Activated naive CD4-positive, alpha-beta T cell treated with anti-CD3 and anti-CD28 coated beads, Interleukin-2, amount 10 ng/mL, durations not matched to agents 7 days and 5 days (primary cell): ENCODE data around the gene NUDT16.

ENCODE experiments used
- CTCF ChIA-PET: fragments of 350-600 bp; sonication (Branson Sonifier 250); formaldehyde crosslinking; loops from one replicate; lab custom pipeline; 2021; ENCODE audit warnings: antibody characterized with exemption; lab: Charles Lee
- DNase-seq: peaks from one replicate; pipeline ENCODE4 v3.0.0-alpha.2; 2020
- H3K27ac Mint-ChIP-seq: one replicate; pipeline ENCODE4 v1.8.0; 2021; ENCODE audit warnings: mild to moderate bottlenecking, moderate library complexity, mixed read lengths
- H3K27me3 Mint-ChIP-seq: one replicate; pipeline ENCODE4 v1.8.0; 2021; ENCODE audit warnings: mild to moderate bottlenecking, mixed read lengths
- H3K36me3 Mint-ChIP-seq: one replicate; pipeline ENCODE4 v1.8.0; 2021; ENCODE audit warnings: mixed read lengths
- H3K4me1 Mint-ChIP-seq: one replicate; pipeline ENCODE4 v1.8.0; 2021; ENCODE audit warnings: mixed read lengths
- H3K4me3 Mint-ChIP-seq: one replicate; pipeline ENCODE4 v1.8.0; 2021; ENCODE audit warnings: mild to moderate bottlenecking, moderate library complexity, mixed read lengths
- H3K9me3 Mint-ChIP-seq: one replicate; pipeline ENCODE4 v1.8.0; 2021; ENCODE audit warnings: mixed read lengths

NUDT16 gene

GRCh38 chr3:131396170-131396569 is 14.6 kb downstream of the NUDT16 start:
- Mint-ChIP-seq H3K27me3 (no peaks in the 10 kb centered on the region), H3K27ac (no peak overlapping the region), H3K36me3 (no peaks in the 10 kb centered on the region), H3K4me3 (no peak overlapping the region), H3K4me1 (no peaks in the 10 kb centered on the region), H3K9me3 (no peaks in the 10 kb centered on the region)
- CTCF ChIA-PET = interaction anchor here (0.6 kb wide), 1 partner anchor 102 kb away, joined by 3 read pairs; no protein-coding TSS in a partner anchor
- DNase-seq = no peak

GRCh38 chr3:131397889-131398288 is 16.3 kb downstream of the NUDT16 start:
- no peak for DNase-seq
- no peaks in the 10 kb centered on the region for H3K9me3 Mint-ChIP-seq
- no peaks in the 10 kb centered on the region for H3K4me1 Mint-ChIP-seq
- H3K36me3 Mint-ChIP-seq = no peaks in the 10 kb centered on the region
- CTCF ChIA-PET = interaction anchor here (1.2 kb wide), 1 partner anchor 12 kb away, joined by 4 read pairs; no protein-coding TSS in a partner anchor
- no peak overlapping the region for H3K4me3 Mint-ChIP-seq
- no peaks in the 10 kb centered on the region for H3K27me3 Mint-ChIP-seq
- no peak overlapping the region for H3K27ac Mint-ChIP-seq

GRCh38 chr3:131401978-131402377 is 20.4 kb downstream of the NUDT16 start:
- no peaks in the 10 kb centered on the region for H3K9me3 Mint-ChIP-seq
- no peak for DNase-seq
- H3K27me3 Mint-ChIP-seq = no peaks in the 10 kb centered on the region
- no peaks in the 10 kb centered on the region for H3K36me3 Mint-ChIP-seq
- H3K4me1 Mint-ChIP-seq = no peaks in the 10 kb centered on the region
- no peak overlapping the region for H3K27ac Mint-ChIP-seq
- CTCF ChIA-PET = no interaction called here
- H3K4me3 Mint-ChIP-seq = no peak overlapping the region

- no peak overlapping the region for H3K27ac Mint-ChIP-seq
- no peak for DNase-seq
- no peaks in the 10 kb centered on the region for H3K4me1 Mint-ChIP-seq
- no peaks in the 10 kb centered on the region for H3K9me3 Mint-ChIP-seq
- CTCF ChIA-PET = interaction anchor here (0.8 kb wide), 1 partner anchor 20 kb away, joined by 3 read pairs; no protein-coding TSS in a partner anchor
- H3K27me3 Mint-ChIP-seq = no peaks in the 10 kb centered on the region
- H3K4me3 Mint-ChIP-seq = no peak overlapping the region
- H3K36me3 Mint-ChIP-seq = no peaks in the 10 kb centered on the region
Observed at GRCh38 chr3:131402391-131403039, 20.9 kb downstream of the NUDT16 start.

GRCh38 chr3:131403216-131403895 is 21.8 kb downstream of the NUDT16 start:
- H3K4me3 Mint-ChIP-seq = no peak overlapping the region
- no peak for DNase-seq
- H3K4me1 Mint-ChIP-seq = no peaks in the 10 kb centered on the region
- no peaks in the 10 kb centered on the region for H3K27me3 Mint-ChIP-seq
- H3K36me3 Mint-ChIP-seq = no peaks in the 10 kb centered on the region
- CTCF ChIA-PET = interaction anchor here (0.8 kb wide), 1 partner anchor 20 kb away, joined by 3 read pairs; no protein-coding TSS in a partner anchor
- H3K27ac Mint-ChIP-seq = no peak overlapping the region
- H3K9me3 Mint-ChIP-seq = no peaks in the 10 kb centered on the region

DNA sequence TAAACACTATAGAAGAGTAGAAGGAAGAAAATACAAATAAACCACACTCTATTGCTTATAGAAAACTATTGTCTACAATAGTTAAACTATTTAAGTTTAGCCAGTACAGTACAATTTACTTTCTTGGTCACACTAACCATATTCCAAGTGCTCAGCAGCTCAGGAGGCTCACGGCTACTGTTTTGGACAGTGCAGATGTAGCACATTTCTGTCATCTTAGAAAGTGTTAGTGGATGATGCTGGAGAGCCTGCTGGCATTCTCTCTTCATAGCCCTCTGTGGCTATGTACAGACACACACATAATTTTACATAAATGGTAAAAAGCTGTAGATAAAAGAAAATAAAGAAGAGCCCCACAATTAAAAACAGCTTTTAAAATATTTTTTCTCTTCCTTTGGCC is 23.8 kb downstream of the NUDT16 start:
- no peaks in the 10 kb centered on the region for H3K27me3 Mint-ChIP-seq
- no peak for DNase-seq
- no peaks in the 10 kb centered on the region for H3K4me1 Mint-ChIP-seq
- no peak overlapping the region for H3K4me3 Mint-ChIP-seq
- H3K9me3 Mint-ChIP-seq = no peaks in the 10 kb centered on the region
- no peaks in the 10 kb centered on the region for H3K36me3 Mint-ChIP-seq
- CTCF ChIA-PET = no interaction called here
- no peak overlapping the region for H3K27ac Mint-ChIP-seq

DNA sequence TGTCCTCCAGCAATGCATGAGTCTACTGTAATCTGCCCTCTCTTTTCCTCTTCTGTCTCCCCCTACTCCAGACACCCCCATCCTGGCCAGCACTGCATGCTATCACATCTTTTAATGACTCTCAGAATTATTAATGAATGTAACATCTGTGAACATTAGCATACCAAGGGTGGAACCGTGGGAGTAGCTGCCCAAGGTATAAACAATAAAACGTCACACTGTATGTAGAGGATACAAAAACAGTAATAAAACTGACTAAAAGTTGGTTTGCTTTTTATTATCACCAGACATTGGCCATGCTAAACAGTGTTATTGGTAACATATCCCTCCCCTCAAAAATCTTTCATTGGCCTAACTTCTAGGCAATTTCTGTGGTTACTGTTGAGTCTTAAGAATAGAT is 24.7 kb downstream of the NUDT16 start:
- no peaks in the 10 kb centered on the region for H3K27me3 Mint-ChIP-seq
- CTCF ChIA-PET = no interaction called here
- no peak overlapping the region for H3K4me3 Mint-ChIP-seq

DNA sequence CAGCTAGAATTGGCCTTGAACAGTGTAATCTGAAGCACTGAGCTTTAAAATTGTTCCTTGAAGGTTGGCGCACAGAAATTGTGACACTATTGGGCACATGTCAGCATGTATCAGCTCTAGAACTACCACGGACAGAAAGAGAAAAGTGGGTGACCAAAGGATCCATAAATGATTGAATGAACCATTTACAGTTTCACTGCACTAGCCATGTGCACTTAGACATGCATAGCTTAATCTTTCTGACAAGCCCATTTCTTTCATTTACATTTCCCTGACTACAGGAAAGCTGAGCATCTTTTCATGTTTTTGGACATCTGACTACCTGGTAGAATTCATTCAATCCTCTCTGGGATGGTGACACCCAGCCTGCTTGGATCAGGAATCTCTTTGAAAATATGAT is 36.2 kb downstream of the NUDT16 start:
- Mint-ChIP-seq H3K4me1 (no peaks in the 10 kb centered on the region), H3K27ac (no peak overlapping the region), H3K27me3 (peaks cover 4% of the 10 kb centered on the region), H3K36me3 (no peaks in the 10 kb centered on the region), H3K4me3 (no peak overlapping the region), H3K9me3 (peaks cover 5% of the 10 kb centered on the region)
- CTCF ChIA-PET = no interaction called here
- DNase-seq = no peak

More for the DNA sequence above, 24.7 kb downstream of the NUDT16 start:
- DNase-seq = no peak
- H3K4me1 Mint-ChIP-seq = no peaks in the 10 kb centered on the region
- H3K27ac Mint-ChIP-seq = no peak overlapping the region
- H3K9me3 Mint-ChIP-seq = no peaks in the 10 kb centered on the region
- H3K36me3 Mint-ChIP-seq = no peaks in the 10 kb centered on the region

GRCh38 chr3:131421301-131421700 is 39.7 kb downstream of the NUDT16 start:
- Mint-ChIP-seq H3K9me3 (no peaks in the 10 kb centered on the region), H3K27me3 (peaks cover 12% of the 10 kb centered on the region), H3K36me3 (no peaks in the 10 kb centered on the region), H3K27ac (no peak overlapping the region), H3K4me1 (no peaks in the 10 kb centered on the region), H3K4me3 (no peak overlapping the region)
- no peak for DNase-seq
- CTCF ChIA-PET = no interaction called here

GRCh38 chr3:131421957-131422498 is 40.5 kb downstream of the NUDT16 start:
- Mint-ChIP-seq H3K4me1 (no peaks in the 10 kb centered on the region), H3K36me3 (no peaks in the 10 kb centered on the region), H3K9me3 (no peaks in the 10 kb centered on the region), H3K27ac (no peak overlapping the region), H3K4me3 (no peak overlapping the region), H3K27me3 (peaks cover 12% of the 10 kb centered on the region)
- DNase-seq = no peak
- CTCF ChIA-PET = no interaction called here

DNA sequence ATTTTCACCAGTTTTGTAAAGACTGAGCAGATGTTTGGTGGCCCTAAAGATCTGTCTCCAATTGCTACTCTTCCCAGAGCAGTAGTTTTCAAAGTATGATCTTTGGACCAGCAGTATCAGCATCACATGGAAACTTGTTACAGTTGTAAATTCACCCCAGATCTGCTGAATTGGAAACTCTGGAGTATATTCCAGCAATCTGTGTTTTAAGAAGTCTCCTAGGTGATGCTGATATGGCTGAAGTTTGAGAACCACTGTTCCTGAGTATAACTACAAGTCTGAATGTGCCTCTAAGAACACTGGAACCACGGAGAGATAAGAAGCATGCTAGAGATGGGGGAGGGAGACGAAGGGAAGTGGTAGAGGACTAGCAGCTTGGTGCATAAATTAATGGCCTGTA is 45.7 kb downstream of the NUDT16 start:
- Mint-ChIP-seq H3K4me1 (no peaks in the 10 kb centered on the region), H3K9me3 (no peaks in the 10 kb centered on the region), H3K27me3 (peaks cover 8% of the 10 kb centered on the region), H3K36me3 (no peaks in the 10 kb centered on the region), H3K4me3 (no peak overlapping the region), H3K27ac (no peak overlapping the region)
- CTCF ChIA-PET = no interaction called here
- DNase-seq = no peak

DNA sequence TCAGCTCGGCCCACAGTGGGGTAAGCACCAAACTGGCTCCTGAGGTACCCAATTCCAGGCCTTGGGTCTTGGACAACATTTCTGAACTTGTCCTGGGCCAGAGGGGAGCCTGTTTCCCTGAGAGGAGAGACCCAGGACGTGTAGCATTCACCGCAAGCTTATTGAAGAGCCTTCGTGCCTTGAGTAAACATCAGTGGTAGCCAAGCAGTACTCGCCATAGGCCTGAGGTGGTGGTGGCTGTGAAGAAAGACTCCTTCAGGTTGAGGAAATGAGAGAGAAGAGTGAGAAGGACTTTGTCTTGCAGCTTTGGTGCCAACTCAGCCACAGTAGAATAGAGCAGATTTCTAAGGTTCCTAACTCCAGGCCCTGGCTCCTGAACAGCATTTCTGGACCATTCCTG is 50.2 kb downstream of the NUDT16 start:
- H3K4me3 Mint-ChIP-seq = no peak overlapping the region
- H3K36me3 Mint-ChIP-seq = no peaks in the 10 kb centered on the region
- H3K9me3 Mint-ChIP-seq = no peaks in the 10 kb centered on the region
- DNase-seq = no peak
- no peaks in the 10 kb centered on the region for H3K4me1 Mint-ChIP-seq
- H3K27me3 Mint-ChIP-seq = peaks cover 5% of the 10 kb centered on the region
- CTCF ChIA-PET = no interaction called here
- H3K27ac Mint-ChIP-seq = no peak overlapping the region

DNA sequence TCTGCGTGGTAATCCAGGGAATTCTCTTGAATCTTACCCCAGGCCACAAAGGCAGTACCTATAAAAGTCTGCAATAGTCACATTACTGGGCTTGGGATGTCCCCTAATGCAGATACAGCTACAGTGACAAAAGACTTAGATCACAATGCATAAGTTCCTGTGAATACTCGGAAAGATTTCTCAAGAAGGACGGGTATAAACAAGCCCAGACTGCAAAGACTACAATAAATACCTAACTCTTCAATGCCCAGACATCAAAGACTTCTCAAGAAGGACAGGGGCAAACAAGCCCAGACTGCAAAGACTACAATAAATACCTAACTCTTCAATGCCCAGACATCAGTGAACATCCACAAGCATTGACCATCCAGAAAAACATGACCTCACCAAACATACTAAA is 50.9 kb downstream of the NUDT16 start:
- Mint-ChIP-seq H3K36me3 (no peaks in the 10 kb centered on the region), H3K27ac (no peak overlapping the region), H3K4me3 (no peak overlapping the region), H3K9me3 (no peaks in the 10 kb centered on the region), H3K4me1 (no peaks in the 10 kb centered on the region), H3K27me3 (peaks cover 5% of the 10 kb centered on the region)
- CTCF ChIA-PET = no interaction called here
- DNase-seq = no peak

- Mint-ChIP-seq H3K9me3 (no peaks in the 10 kb centered on the region), H3K4me3 (no peak overlapping the region), H3K27ac (no peak overlapping the region), H3K27me3 (peaks cover 9% of the 10 kb centered on the region), H3K36me3 (no peaks in the 10 kb centered on the region), H3K4me1 (no peaks in the 10 kb centered on the region)
- CTCF ChIA-PET = no interaction called here
- no peak for DNase-seq
Observed at GRCh38 chr3:131435000-131435399, 53.4 kb downstream of the NUDT16 start.
